Neural cell (in vitro differentiated cells): ENCODE results near the gene TMIGD3. TPM values are rescaled to one million over a fixed set of nuclear protein-coding genes. Genes with fewer than 3 reads are reported as not detected.

Source experiments
- H2AFZ ChIP-seq: fragments of 200-600, 300-800 bp; sonication (generic), shearing (Covaris generic); 2 replicates; pipeline ENCODE4 v1.6.0; 2014; ENCODE audit warnings: low read depth, mild to moderate bottlenecking, antibody characterized with exemption, low read length, moderate library complexity
- H3F3A ChIP-seq: fragments of 200-600 bp; shearing (Covaris generic); 2 replicates; pipeline ENCODE4 v1.6.1; 2016; ENCODE audit warnings: mild to moderate bottlenecking, moderate library complexity, mixed read lengths, antibody characterized with exemption, low read length; ENCODE audit not compliant: insufficient read depth, poor library complexity, severe bottlenecking
- H3K27ac ChIP-seq: fragments of 200-600, 300-800 bp; sonication (generic), shearing (Covaris generic); 2 replicates; pipeline ENCODE4 v1.5.1; 2014; ENCODE audit warnings: mild to moderate bottlenecking, low read length, moderate library complexity
- H3K27me3 ChIP-seq: fragments of 300-800, 200-600 bp; sonication (generic), shearing (Covaris generic); 2 replicates; pipeline ENCODE4 v1.6.0; 2014; ENCODE audit warnings: mild to moderate bottlenecking, low read depth, low read length, moderate library complexity; ENCODE audit not compliant: insufficient read depth
- H3K36me3 ChIP-seq: fragments of 300-800, 200-600 bp; sonication (generic), shearing (Covaris generic); 2 replicates; pipeline ENCODE4 v1.5.1; 2014; ENCODE audit warnings: mild to moderate bottlenecking, antibody characterized with exemption, low read length, moderate library complexity; ENCODE audit not compliant: insufficient read depth
- H3K4me2 ChIP-seq: fragments of 300-800, 200-600 bp; sonication (generic), shearing (Covaris generic); 2 replicates; pipeline ENCODE4 v1.6.0; 2014; ENCODE audit warnings: mild to moderate bottlenecking, low read length
- H3K4me3 ChIP-seq: fragments of 300-800, 200-600 bp; sonication (generic), shearing (Covaris generic); 2 replicates; pipeline ENCODE4 v1.5.1; 2014; ENCODE audit warnings: mild to moderate bottlenecking, low read length, moderate library complexity
- H3K79me2 ChIP-seq: fragments of 200-600 bp; shearing (Covaris generic); replicated peaks from 2 replicates; pipeline ENCODE4 v1.6.0; 2014; ENCODE audit warnings: mild to moderate bottlenecking, low read length, moderate library complexity; ENCODE audit not compliant: insufficient read depth
- H3K9ac ChIP-seq: fragments of 300-800, 200-600 bp; sonication (generic), shearing (Covaris generic); 2 replicates; pipeline ENCODE4 v1.6.1; 2016; ENCODE audit warnings: mild to moderate bottlenecking, low read length, mixed read lengths
- H3K9me2 ChIP-seq: fragments of 200-600 bp; shearing (Covaris generic); 2 replicates; pipeline ENCODE4 v1.6.1; 2016; ENCODE audit warnings: mild to moderate bottlenecking, low read length, mixed read lengths; ENCODE audit not compliant: insufficient read depth
- H3K9me3 ChIP-seq: fragments of 200-600, 300-800 bp; sonication (generic), shearing (Covaris generic); 2 replicates; pipeline ENCODE4 v1.6.1; 2016; ENCODE audit warnings: mild to moderate bottlenecking, mixed run types, low read length, moderate library complexity, mixed read lengths
- H4K20me1 ChIP-seq: fragments of 200-600 bp; shearing (Covaris generic); 2 replicates; pipeline ENCODE4 v1.6.1; 2016; ENCODE audit warnings: mild to moderate bottlenecking, mixed run types; ENCODE audit not compliant: insufficient read depth
- CTCF ChIP-seq: fragments of 450-650 bp; IDR thresholded peaks from 2 replicates; pipeline ENCODE4 v1.5.1; 2014; ENCODE audit warnings: antibody characterized with exemption, mild to moderate bottlenecking, moderate library complexity; ENCODE audit not compliant: poor library complexity, severe bottlenecking
- EP300 ChIP-seq: fragments of 450-650 bp; conservative IDR thresholded peaks from 2 replicates; pipeline ENCODE4 v1.6.1; 2014; ENCODE audit warnings: antibody characterized with exemption, mild to moderate bottlenecking, moderate library complexity; ENCODE audit not compliant: poor library complexity, severe bottlenecking
- EZH2 ChIP-seq: fragments of 200-600, 300-800 bp; shearing (Covaris generic), sonication (generic); IDR thresholded peaks from 2 replicates; pipeline ENCODE4 v1.6.1; 2014; ENCODE audit warnings: antibody characterized with exemption, low read length, borderline replicate concordance, mild to moderate bottlenecking; ENCODE audit not compliant: insufficient read depth, poor library complexity, severe bottlenecking
- MXI1 ChIP-seq: fragments of 450-650 bp; conservative IDR thresholded peaks from 2 replicates; pipeline ENCODE4 v1.6.1; 2014; ENCODE audit warnings: antibody characterized with exemption, mild to moderate bottlenecking; ENCODE audit not compliant: poor library complexity, severe bottlenecking
- POLR2AphosphoS5 ChIP-seq: IDR thresholded peaks from 2 replicates; pipeline ENCODE4 v1.6.1; 2012
- RAD21 ChIP-seq: fragments of 450-650 bp; conservative IDR thresholded peaks from 2 replicates; pipeline ENCODE4 v1.6.1; 2014; ENCODE audit warnings: antibody characterized with exemption, mild to moderate bottlenecking, moderate library complexity
- SMC3 ChIP-seq: fragments of 450-650 bp; conservative IDR thresholded peaks from 2 replicates; pipeline ENCODE4 v1.6.1; 2014; ENCODE audit warnings: antibody characterized with exemption, mild to moderate bottlenecking, moderate library complexity; ENCODE audit not compliant: poor library complexity
- TAF1 ChIP-seq: IDR thresholded peaks from 2 replicates; pipeline ENCODE4 v1.6.1; 2012; ENCODE audit warnings: low read depth
- polyA plus RNA-seq: library from polyadenylated mRNA; depleted of rRNA; stranded (reverse); fragments of >200 nt; gene quantifications from 2 replicates; pipeline ENCODE4 v1.2.3, GENCODE V29; 2014
- TF ChIP-seq, protein P1 (sequence below): IDR thresholded peaks from 2 replicates; pipeline ENCODE4 v1.6.1; 2012; ENCODE audit warnings: borderline replicate concordance

The TMIGD3 gene
- polyA plus RNA-seq, 1 donor from 2014 or later, result not detected

GRCh38 chr1:111506561-111506960 lies 3.1 kb upstream of the TMIGD3 start:
- no peaks in the 10 kb centered on the region for H3K36me3 ChIP-seq
- H3K9me3 ChIP-seq, result no peaks in the 10 kb centered on the region
- H4K20me1 ChIP-seq, result no peaks in the 10 kb centered on the region
- H2AFZ ChIP-seq, result no peak overlapping the region
- no peaks in the 10 kb centered on the region for H3K27me3 ChIP-seq
- no peaks in the 10 kb centered on the region for H3F3A ChIP-seq
- H3K9ac ChIP-seq, result no peak overlapping the region
- TF ChIP-seq RAD21 (no peak), POLR2AphosphoS5 (no peak), SMC3 (no peak), CTCF (no peak), MXI1 (no peak), EP300 (no peak), TAF1 (no peak), EZH2 (no peak)
- TF ChIP-seq, protein P1, sequence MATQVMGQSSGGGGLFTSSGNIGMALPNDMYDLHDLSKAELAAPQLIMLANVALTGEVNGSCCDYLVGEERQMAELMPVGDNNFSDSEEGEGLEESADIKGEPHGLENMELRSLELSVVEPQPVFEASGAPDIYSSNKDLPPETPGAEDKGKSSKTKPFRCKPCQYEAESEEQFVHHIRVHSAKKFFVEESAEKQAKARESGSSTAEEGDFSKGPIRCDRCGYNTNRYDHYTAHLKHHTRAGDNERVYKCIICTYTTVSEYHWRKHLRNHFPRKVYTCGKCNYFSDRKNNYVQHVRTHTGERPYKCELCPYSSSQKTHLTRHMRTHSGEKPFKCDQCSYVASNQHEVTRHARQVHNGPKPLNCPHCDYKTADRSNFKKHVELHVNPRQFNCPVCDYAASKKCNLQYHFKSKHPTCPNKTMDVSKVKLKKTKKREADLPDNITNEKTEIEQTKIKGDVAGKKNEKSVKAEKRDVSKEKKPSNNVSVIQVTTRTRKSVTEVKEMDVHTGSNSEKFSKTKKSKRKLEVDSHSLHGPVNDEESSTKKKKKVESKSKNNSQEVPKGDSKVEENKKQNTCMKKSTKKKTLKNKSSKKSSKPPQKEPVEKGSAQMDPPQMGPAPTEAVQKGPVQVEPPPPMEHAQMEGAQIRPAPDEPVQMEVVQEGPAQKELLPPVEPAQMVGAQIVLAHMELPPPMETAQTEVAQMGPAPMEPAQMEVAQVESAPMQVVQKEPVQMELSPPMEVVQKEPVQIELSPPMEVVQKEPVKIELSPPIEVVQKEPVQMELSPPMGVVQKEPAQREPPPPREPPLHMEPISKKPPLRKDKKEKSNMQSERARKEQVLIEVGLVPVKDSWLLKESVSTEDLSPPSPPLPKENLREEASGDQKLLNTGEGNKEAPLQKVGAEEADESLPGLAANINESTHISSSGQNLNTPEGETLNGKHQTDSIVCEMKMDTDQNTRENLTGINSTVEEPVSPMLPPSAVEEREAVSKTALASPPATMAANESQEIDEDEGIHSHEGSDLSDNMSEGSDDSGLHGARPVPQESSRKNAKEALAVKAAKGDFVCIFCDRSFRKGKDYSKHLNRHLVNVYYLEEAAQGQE, result no peak
- no peak overlapping the region for H3K4me2 ChIP-seq
- no peaks in the 10 kb centered on the region for H3K79me2 ChIP-seq
- no peak overlapping the region for H3K27ac ChIP-seq
- H3K9me2 ChIP-seq, result no peaks in the 10 kb centered on the region
- no peak overlapping the region for H3K4me3 ChIP-seq

GRCh38 chr1:111505641-111506119 lies 2.2 kb upstream of the TMIGD3 start:
- no peaks in the 10 kb centered on the region for H3K9me3 ChIP-seq
- no peak for TF ChIP-seq EZH2
- TF ChIP-seq POLR2AphosphoS5, result no peak
- TF ChIP-seq, protein P1, result no peak
- no peak for TF ChIP-seq SMC3
- TF ChIP-seq CTCF, result no peak
- TF ChIP-seq TAF1, result no peak
- no peak for TF ChIP-seq EP300
- TF ChIP-seq RAD21, result no peak
- no peak for TF ChIP-seq MXI1
- no peak overlapping the region for H3K4me2 ChIP-seq
- no peak overlapping the region for H3K4me3 ChIP-seq
- no peak overlapping the region for H3K27ac ChIP-seq
- H3K79me2 ChIP-seq, result no peaks in the 10 kb centered on the region
- no peaks in the 10 kb centered on the region for H3K27me3 ChIP-seq
- no peaks in the 10 kb centered on the region for H4K20me1 ChIP-seq
- H3K9me2 ChIP-seq, result no peaks in the 10 kb centered on the region
- H3F3A ChIP-seq, result no peaks in the 10 kb centered on the region
- H3K9ac ChIP-seq, result no peak overlapping the region
- no peak overlapping the region for H2AFZ ChIP-seq
- H3K36me3 ChIP-seq, result no peaks in the 10 kb centered on the region
